GM19023 (cell line): ENCODE results near the gene PPP1R15A.
"Not testable (repeated sequence)": the region's sequence is repeated elsewhere in the genome, so short reads cannot be mapped to it uniquely, and the experiment has no call there.

Experiments used
- ATAC-seq: cut with Tn5 transposase; IDR thresholded peaks from one replicate; pipeline ENCODE4 v1.9.1; 2021; ENCODE audit warnings: mild to moderate bottlenecking, moderate library complexity; ENCODE audit not compliant: unreplicated experiment

The PPP1R15A gene

DNA sequence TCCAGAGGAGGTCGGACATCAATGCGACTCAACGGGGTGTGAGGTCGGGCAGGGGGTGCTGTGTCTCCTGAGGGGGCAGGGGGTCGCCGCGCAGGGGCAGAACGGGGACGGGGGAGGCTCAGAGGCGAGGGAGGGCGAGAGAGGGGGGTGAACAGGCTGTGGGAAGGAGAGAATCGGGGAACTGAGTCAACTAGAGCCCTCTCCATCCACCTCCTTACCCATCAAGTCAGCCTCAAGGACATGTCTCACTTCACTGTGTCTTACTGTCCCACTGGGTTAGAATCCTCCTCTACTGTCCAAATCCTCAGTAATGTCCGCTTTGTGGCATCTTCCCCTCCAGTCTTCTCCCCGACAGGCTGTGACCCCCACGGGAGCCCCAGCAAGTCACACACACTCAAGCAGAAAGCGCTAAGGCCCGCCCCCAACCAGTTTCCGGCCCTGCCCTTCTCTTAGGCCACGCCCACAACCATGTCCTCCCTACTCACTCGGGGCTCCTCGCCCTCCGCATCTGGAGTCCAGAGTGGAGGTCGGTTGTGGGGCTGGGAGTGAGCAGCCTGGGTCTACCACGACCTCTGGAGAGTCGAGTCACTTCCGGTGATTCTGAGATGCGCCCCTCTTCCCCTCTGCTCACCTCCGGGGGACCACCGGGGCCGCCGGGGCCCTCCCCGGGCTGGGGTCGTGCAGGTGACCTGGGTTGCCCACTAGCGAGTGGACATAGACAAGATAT lies 13.1 kb upstream of the PPP1R15A start:
- ATAC-seq: no peak

DNA sequence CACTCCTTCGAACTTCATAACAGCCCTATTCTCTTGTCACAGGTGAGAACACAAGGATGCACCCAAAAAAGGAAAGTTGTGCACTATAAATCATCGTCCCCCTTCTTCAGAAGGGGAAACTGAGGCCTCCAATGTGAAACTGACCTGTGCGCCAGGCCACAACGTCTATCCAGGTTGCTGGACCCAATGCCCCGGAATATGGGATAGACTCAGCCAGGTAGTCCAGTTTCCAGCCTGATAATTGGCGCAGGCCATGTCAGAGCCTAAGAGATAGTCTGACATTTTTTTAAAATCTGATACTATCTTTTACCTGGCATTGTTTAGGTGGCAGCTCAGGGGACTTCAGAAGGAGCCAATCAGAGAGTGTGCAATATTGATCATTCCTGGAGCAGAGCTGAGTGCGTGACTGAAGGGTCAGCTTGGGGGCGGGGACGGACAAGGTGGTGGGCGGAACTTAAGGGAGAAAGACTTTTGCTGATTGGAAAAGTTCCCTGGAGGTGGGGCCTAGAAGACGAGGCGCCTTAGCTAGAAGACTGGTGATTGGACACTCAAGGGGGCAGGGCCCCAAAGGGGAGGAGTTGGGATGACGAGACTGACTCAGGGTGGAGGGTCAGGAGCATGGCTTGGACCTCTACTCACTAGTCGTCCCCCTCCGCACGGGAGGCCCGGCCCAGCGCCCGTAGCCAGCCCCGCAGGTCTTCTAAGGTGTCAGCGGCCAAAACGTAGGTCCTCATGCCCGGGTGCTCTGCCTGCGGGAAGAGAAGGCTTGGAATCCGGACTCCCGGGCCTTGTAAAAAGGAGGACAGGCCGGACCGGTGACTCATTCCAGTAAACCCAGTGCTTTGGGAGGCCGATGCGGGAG lies 12.3 kb upstream of the PPP1R15A start:
- ATAC-seq: no peak

DNA sequence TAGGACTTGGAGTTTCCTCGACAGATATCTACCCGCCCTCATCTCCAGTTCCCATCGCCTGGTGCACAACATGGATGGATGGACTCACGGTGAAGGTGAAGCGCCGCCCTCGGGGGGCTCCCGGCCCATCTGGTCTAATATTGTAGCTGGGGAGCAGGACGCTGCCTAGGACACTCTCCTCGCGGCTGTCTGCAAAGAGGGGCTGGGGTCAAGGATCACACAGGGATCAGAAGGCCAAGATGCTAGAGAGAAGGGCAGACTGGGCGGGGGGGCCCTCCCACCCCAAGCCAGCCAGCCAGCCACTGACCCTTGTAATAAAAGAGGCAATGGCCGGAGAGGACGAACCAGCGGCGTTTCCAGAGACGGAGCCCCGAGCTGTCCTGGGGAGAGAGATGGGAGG lies 10.9 kb upstream of the PPP1R15A start:
- no peak for ATAC-seq

DNA sequence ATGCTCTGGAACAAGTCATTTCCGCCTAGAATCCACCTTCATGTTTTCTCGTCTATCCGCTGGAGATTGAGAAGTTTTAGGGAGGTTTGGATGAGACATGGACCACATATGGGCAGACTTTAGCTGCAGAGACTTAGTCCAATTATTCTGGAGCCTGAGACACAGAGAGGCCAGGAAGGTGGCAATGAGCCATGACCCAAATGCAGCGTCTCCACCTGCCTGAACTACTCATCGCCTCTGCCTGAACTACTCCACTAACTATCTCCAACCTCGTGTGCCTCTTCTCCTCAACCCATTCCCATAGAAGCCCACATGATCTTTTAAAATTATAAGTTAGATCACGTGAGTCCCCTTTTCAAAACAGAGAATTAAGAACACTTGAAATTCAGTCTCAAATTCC lies 9.4 kb upstream of the PPP1R15A start:
- ATAC-seq: no peak

GRCh38 chr19:48866692-48867091 lies 5.5 kb upstream of the PPP1R15A start:
- ATAC-seq: no peak

GRCh38 chr19:48867123-48867745 lies 5.0 kb upstream of the PPP1R15A start:
- ATAC-seq: no peak

DNA sequence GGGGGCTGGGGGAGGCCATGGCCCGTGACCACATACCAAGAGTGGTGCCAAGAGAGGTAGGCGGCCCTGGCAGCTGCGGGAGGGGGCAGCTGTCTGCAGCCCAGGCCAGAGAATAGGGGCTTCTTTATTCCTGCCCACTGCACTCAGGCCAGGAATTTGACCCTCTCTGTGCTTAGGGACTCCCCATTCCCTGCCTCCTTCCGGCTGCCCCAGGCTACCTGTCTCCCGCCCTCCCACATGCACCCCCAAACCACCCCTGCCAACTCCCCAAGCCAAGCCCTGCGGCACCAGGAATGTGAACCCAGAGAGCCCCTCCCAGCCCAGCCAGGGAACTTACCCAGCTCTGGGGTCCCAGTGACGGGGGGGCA lies 4.5 kb upstream of the PPP1R15A start:
- ATAC-seq: no peak

DNA sequence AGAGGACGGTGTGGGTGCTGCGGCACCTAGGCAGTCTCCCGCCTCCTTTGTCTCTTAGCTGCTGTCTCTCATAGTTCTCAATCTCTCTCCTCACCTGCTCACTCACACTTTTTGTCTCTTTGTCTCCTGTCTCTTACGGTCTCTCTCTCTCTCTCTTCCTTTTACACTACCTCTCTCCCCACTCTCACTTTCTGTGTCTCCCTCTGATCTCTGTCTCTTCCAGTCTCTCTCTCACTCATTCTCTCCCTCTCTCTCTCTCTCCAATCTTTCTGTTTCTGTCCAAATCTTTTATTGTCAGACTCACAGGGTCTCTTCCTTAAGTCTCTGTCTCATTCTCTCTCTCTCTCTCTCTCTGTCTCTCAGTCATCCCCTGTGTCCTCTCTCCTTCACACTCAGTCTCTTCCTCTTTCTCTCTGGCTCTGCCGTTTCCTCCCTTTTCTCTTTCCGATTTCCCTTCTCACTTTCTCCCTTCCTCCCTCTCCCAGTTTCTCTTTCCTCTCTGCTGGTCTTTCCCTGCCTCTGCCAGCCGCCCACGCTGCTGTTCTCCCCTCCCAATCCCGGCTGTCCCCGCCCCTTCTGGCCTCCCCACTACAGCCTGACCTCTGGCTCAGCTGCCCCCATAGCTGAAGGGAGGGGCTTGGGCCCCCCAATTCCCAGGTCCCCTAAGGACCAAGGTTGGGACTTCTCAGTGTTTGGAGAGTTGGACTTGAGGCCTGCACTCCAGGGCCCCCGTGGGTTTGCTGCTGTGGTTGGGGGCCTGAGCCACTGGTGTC lies 3.9 kb upstream of the PPP1R15A start, which contains the start of gene PLEKHA4:
PLEKHA4 (minus strand) TSS at position 504 of the 773 bp plus-strand sequence. CDS start 997 bp downstream, outside the sequence.
- no peak for ATAC-seq

DNA sequence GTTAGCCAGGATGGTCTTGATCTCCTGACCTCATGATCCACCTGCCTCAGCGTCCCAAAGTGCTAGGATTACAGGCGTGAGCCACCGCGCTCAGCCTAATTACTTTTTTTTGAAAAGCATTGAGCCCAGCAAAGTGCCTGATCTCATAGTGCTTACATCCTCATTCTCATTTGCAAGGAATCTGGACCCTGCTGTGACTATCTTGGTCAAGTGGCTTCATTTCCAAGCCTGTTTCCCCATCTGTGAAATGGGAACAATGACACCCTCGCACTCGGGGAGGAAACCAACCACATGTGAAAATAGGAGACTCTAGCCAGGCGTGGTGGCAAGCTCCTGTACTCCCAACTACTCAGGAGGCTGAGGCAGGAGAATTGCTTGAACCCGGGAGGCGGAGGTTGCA lies 2.2 kb upstream of the PPP1R15A start:
- no peak for ATAC-seq

DNA sequence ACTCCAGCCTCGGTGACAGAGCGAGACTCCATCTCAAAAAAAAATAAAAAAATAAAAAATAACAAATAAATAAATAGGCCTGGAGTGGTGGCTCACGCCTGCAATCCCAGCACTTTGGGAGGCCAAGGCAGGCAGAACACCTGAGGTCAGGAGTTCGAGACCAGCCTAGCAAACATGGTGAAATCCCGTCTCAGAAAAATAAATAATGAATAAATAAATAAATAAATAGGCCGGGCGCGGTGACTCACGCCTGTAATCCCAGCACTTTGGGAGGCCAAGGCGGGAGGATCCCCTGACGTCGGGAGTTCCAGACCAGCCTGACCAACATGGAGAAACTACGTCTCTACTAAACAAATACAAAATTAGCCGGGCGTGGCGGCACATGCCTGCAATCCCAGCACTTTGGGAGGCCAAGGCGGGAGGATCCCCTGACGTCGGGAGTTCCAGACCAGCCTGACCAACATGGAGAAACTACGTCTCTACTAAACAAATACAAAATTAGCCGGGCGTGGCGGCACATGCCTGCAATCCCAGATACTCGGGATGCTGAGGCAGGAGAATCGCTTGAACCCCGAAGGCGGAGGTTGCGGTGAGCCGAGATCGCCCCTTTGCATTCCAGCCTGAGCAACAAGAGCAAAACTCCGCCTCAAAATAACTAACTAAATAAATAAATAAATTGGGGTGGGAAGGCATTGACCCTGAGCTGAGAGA lies 595 bp upstream of the PPP1R15A start:
- ATAC-seq: not testable (repeated sequence)

GRCh38 chr19:48872884-48873475 lies 759 bp downstream of the PPP1R15A start:
- ATAC-seq: no peak

- ATAC-seq: no peak
These were observed 1.5 kb downstream of the PPP1R15A start for GRCh38 chr19:48873476-48874302.

GRCh38 chr19:48874303-48875135 lies 2.3 kb downstream of the PPP1R15A start:
- no peak for ATAC-seq

DNA sequence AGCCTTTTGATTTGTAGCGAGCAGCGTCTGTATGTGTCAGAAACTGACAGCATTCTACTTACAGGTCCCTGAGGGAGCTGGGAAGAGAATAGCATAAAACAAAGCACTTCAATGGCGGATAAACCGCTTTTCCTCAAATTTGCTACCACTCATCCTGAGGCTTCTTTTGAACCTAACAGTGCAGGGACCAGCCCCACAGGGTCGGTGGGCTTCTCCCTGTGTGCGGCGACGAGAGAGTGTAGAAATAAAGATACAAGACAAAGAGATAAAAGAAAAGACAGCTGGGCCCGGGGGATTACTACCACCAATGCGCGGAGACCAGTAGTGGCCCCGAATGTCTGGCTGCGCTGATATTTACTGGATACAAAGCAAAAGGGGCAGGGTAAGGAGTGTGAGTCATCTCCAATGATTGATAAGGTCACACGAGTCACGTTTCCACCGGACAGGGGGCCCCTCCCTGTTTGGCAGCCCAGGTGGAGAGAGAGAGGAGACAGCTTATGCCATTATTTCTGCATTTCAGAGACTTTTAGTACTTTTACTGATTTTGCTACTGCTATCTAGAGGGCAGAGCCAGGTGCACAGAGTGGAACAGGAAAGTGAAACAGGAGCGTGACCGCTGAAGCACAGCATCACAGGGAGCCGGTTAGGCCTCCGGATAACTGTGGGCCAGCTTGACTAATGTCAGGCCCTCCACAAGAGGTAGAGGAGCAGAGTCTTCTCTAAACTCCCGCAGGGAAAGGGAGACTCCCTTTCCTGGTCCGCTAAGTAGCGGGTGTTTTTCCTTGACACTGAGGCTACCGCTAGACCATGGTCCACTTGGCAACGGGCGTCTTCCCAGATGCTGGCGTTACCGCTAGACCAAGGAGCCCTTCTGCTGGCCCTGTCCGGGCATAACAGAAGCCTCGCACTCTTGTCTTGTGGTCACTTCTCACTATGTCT lies 4.1 kb downstream of the PPP1R15A start:
- not testable (repeated sequence) for ATAC-seq

- no peak for ATAC-seq
These were observed 5.6 kb downstream of the PPP1R15A start for GRCh38 chr19:48877855-48878195.

GRCh38 chr19:48878196-48879024 lies 6.2 kb downstream of the PPP1R15A start:
- ATAC-seq: no peak
